Smooth muscle cell (in vitro differentiated cells): Measurements from ENCODE around the gene MTA3. TPM values are rescaled to one million over a fixed set of nuclear protein-coding genes. Genes with fewer than 3 reads are reported as not detected.
"Not testable (repeated sequence)": the region's sequence is repeated elsewhere in the genome, so short reads cannot be mapped to it uniquely, and the experiment has no call there.

Source experiments
- DNase-seq: peaks from one replicate; lab custom pipeline; 2025; ENCODE audit not compliant: unreplicated experiment; lab: John Stamatoyannopoulos, UW
- H2AFZ ChIP-seq: fragments of 200-600 bp; sonication (generic); 2 replicates; pipeline ENCODE4 v1.6.0; 2016; ENCODE audit warnings: antibody characterized with exemption, low read depth, mild to moderate bottlenecking
- H3F3A ChIP-seq: fragments of 200-600 bp; sonication (generic); 2 replicates; pipeline ENCODE4 v1.6.0; 2017; ENCODE audit warnings: antibody characterized with exemption, low read depth
- H3K27ac ChIP-seq: fragments of 200-600 bp; sonication (generic); 2 replicates; pipeline ENCODE4 v1.5.1; 2016; ENCODE audit warnings: low read depth, mild to moderate bottlenecking
- H3K27me3 ChIP-seq: fragments of 200-600 bp; sonication (generic); 2 replicates; pipeline ENCODE4 v1.6.1; 2016; ENCODE audit warnings: low read depth, mild to moderate bottlenecking
- H3K36me3 ChIP-seq: fragments of 200-600 bp; sonication (generic); 2 replicates; pipeline ENCODE4 v1.5.1; 2016; ENCODE audit warnings: low read depth
- H3K4me1 ChIP-seq: fragments of 200-600 bp; sonication (generic); 2 replicates; pipeline ENCODE4 v1.5.1; 2016; ENCODE audit warnings: low read depth
- H3K4me2 ChIP-seq: fragments of 200-600 bp; sonication (generic); 2 replicates; pipeline ENCODE4 v1.6.0; 2016; ENCODE audit warnings: mild to moderate bottlenecking
- H3K4me3 ChIP-seq: fragments of 200-600 bp; sonication (generic); 2 replicates; pipeline ENCODE4 v1.5.1; 2016; ENCODE audit warnings: mild to moderate bottlenecking
- H3K79me2 ChIP-seq: fragments of 200-600 bp; sonication (generic); 2 replicates; pipeline ENCODE4 v1.6.0; 2016; ENCODE audit warnings: low read depth, mild to moderate bottlenecking
- H3K9ac ChIP-seq: fragments of 200-600 bp; sonication (generic); 2 replicates; pipeline ENCODE4 v1.6.0; 2016; ENCODE audit warnings: low read depth
- H3K9me3 ChIP-seq: fragments of 200-600 bp; sonication (generic); replicated peaks from 2 replicates; pipeline ENCODE4 v1.5.1; 2016; ENCODE audit warnings: low read depth
- H4K20me1 ChIP-seq: fragments of 200-600 bp; sonication (generic); 2 replicates; pipeline ENCODE4 v1.6.0; 2016; ENCODE audit warnings: low read depth
- CTCF ChIP-seq: fragments of 200-600 bp; sonication (generic); IDR thresholded peaks from 2 replicates; pipeline ENCODE4 v1.5.1; 2017; ENCODE audit warnings: borderline replicate concordance, mild to moderate bottlenecking, antibody characterized with exemption; ENCODE audit not compliant: insufficient read depth, poor library complexity, severe bottlenecking
- WGBS: methylation state at CpG from one replicate; pipeline ENCODE4 v1.1.7; 2016; ENCODE audit warnings: low lambda C conversion rate; 5-methylcytosine and 5-hydroxymethylcytosine counted together
- polyA plus RNA-seq: library from polyadenylated mRNA; unstranded; fragments of >200 nt; fragmentation: Nextera tagmentation; extraction: Ambion mirVana; gene quantifications from 2 replicates; pipeline ENCODE4 v1.2.1, GENCODE V29; 2016
- total RNA-seq: library from RNA; depleted of rRNA; stranded (reverse); fragments of >200 nt; gene quantifications from 2 replicates; pipeline ENCODE4 v1.2.3, GENCODE V29; 2014

The MTA3 gene
- total and polyA plus RNA-seq, 2 experiments from 2014 or later = 27.5 to 29.8 TPM

GRCh38 chr2:42638080-42638784 lies 69.8 kb downstream of the MTA3 start:
- H3F3A ChIP-seq = no peaks in the 10 kb centered on the region
- WGBS = 76% methylated on average over 7 of the region's 7 CpGs
- no peak for DNase-seq

GRCh38 chr2:42639340-42640077 lies 71.1 kb downstream of the MTA3 start:
- Histone ChIP-seq H3K4me3 (peak overlapping the region; percentile 30), H3K4me2 (peak overlapping the region; percentile 50), H3K9ac (no peak overlapping the region), H3K27me3 (no peaks in the 10 kb centered on the region), H3K36me3 (no peaks in the 10 kb centered on the region), H3K79me2 (peaks cover 5% of the 10 kb centered on the region), H3K27ac (no peak overlapping the region), H2AFZ (no peak overlapping the region), H3K9me3 (no peaks in the 10 kb centered on the region), H3K4me1 (peaks cover 6% of the 10 kb centered on the region), H4K20me1 (peaks cover 36% of the 10 kb centered on the region), H3F3A (no peaks in the 10 kb centered on the region)
- DNase-seq = no peak
- 70% methylated on average over 5 of the region's 5 CpGs for WGBS
- no peak for TF ChIP-seq CTCF

More at GRCh38 chr2:42638080-42638784, 69.8 kb downstream of the MTA3 start:
- TF ChIP-seq CTCF = no peak
- H3K4me3 ChIP-seq = no peak overlapping the region
- H3K27ac ChIP-seq = no peak overlapping the region
- H3K79me2 ChIP-seq = peaks cover 13% of the 10 kb centered on the region
- H3K9ac ChIP-seq = no peak overlapping the region
- no peaks in the 10 kb centered on the region for H3K9me3 ChIP-seq
- peak overlapping the region; percentile 50 for H3K4me2 ChIP-seq
- peaks cover 6% of the 10 kb centered on the region for H3K4me1 ChIP-seq
- H3K36me3 ChIP-seq = no peaks in the 10 kb centered on the region
- no peak overlapping the region for H2AFZ ChIP-seq
- H3K27me3 ChIP-seq = no peaks in the 10 kb centered on the region
- H4K20me1 ChIP-seq = peaks cover 34% of the 10 kb centered on the region

- no peak overlapping the region for H3K27ac ChIP-seq
- H3K27me3 ChIP-seq = no peaks in the 10 kb centered on the region
- no peak overlapping the region for H3K4me2 ChIP-seq
- no peaks in the 10 kb centered on the region for H3K36me3 ChIP-seq
- peaks cover 36% of the 10 kb centered on the region for H4K20me1 ChIP-seq
- no peak overlapping the region for H3K9ac ChIP-seq
- peaks cover 6% of the 10 kb centered on the region for H3K4me1 ChIP-seq
- no peaks in the 10 kb centered on the region for H3F3A ChIP-seq
- WGBS = 95% methylated on average over 1 of the region's 1 CpG
- H3K4me3 ChIP-seq = no peak overlapping the region
- no peak for TF ChIP-seq CTCF
- H2AFZ ChIP-seq = no peak overlapping the region
- no peak for DNase-seq
- H3K79me2 ChIP-seq = no peaks in the 10 kb centered on the region
- no peaks in the 10 kb centered on the region for H3K9me3 ChIP-seq
Measured at GRCh38 chr2:42640261-42640660, 71.8 kb downstream of the MTA3 start.

- not testable (repeated sequence) for H3K4me2 ChIP-seq, H3K79me2 ChIP-seq, H3K27me3 ChIP-seq, H3K4me3 ChIP-seq, H3K9ac ChIP-seq, H3K9me3 ChIP-seq, H3K27ac ChIP-seq, H3K4me1 ChIP-seq, DNase-seq, H2AFZ ChIP-seq, H3F3A ChIP-seq
- peaks cover 12% of the 10 kb centered on the region for H3K36me3 ChIP-seq
- H4K20me1 ChIP-seq = peaks cover 23% of the 10 kb centered on the region
- 96% methylated on average over 2 of the region's 2 CpGs for WGBS
Measured at GRCh38 chr2:42642371-42642770, 73.9 kb downstream of the MTA3 start.
